ENCODE measurements around the gene GRM1. TPM values are rescaled to one million over a fixed set of nuclear protein-coding genes. Genes with fewer than 3 reads are reported as not detected.

Gene GRM1
- total and polyA plus RNA-seq, 9 of the 15 experiments (the other 6 are each of a cell fraction or from before 2014, with no cell fraction given) = not detected

- H2AFZ ChIP-seq (ENCODE audit: low read depth, low read length) = no peak overlapping the region
- no peak overlapping the region for H3K9ac ChIP-seq (ENCODE audit: insufficient read depth in 1 of 2, low read depth in 2 of 2, low read length in 2 of 2)
- H3K27me3 ChIP-seq (ENCODE audit: control insufficient read depth in 2 of 2, insufficient read depth in 2 of 2, low read length in 2 of 2) = no peaks in the 10 kb centered on the region
- ChIA-PET POLR2A (no interaction called here), CTCF (ENCODE audit: low intra/inter-chr PET ratio) (no interaction called here)
- H4K20me1 ChIP-seq (replicated peaks; ENCODE audit: control insufficient read depth, insufficient read depth, low read length) = no peaks in the 10 kb centered on the region
- WGBS (ENCODE audit: insufficient coverage, low coverage, missing lambda C conversion rate) = 1% methylated on average over 7 of the region's 7 CpGs
- no peaks in the 10 kb centered on the region for H3K79me2 ChIP-seq (ENCODE audit: control insufficient read depth, insufficient read depth, low read length)
- DNase-seq (ENCODE audit: extremely low read depth in 1 of 4, low spot score in 3 of 4) = no peak
- FAIRE-seq = no peak
- no peaks in the 10 kb centered on the region for H3K9me3 ChIP-seq (replicated peaks; ENCODE audit: control insufficient read depth, insufficient read depth, low read depth, low read length)
- TF ChIP-seq ZNF133 (CRISPR knock-in tag; IDR thresholded peaks at IDR 0.05) (no peak), LEF1 (IDR thresholded peaks at IDR 0.05) (no peak), SAFB (IDR thresholded peaks at IDR 0.05; ENCODE audit: borderline replicate concordance, low read depth, low read length) (no peak), POU5F1 (IDR thresholded peaks at IDR 0.05; ENCODE audit: borderline replicate concordance, low read depth, low read length, partially characterized antibody) (no peak), ZBTB49 (CRISPR knock-in tag; IDR thresholded peaks at IDR 0.05; ENCODE audit: borderline replicate concordance) (no peak), PRPF4 (IDR thresholded peaks at IDR 0.05; ENCODE audit: insufficient read depth, low read depth, low read length, poor library complexity, severe bottlenecking) (no peak), PHF21A (IDR thresholded peaks at IDR 0.05; ENCODE audit: borderline replicate concordance, low read depth) (no peak), ZNF282 (CRISPR knock-in tag; IDR thresholded peaks at IDR 0.05) (no peak), SP2 (IDR thresholded peaks at IDR 0.05; ENCODE audit: extremely low read depth, low read depth, low read length, poor library complexity, severe bottlenecking) (no peak), MAFK (IDR thresholded peaks at IDR 0.05; ENCODE audit: low read length) (no peak), SREBF2 (CRISPR knock-in tag; IDR thresholded peaks at IDR 0.05) (no peak), TAF7 (tag; IDR thresholded peaks at IDR 0.05) (no peak), FUS (optimal IDR thresholded peaks at IDR 0.05; ENCODE audit: low read depth, low read length) (no peak), NR3C1 (CRISPR knock-in tag; IDR thresholded peaks at IDR 0.05) (no peak), ZFPM2 (CRISPR knock-in tag; IDR thresholded peaks at IDR 0.05) (no peak), SRSF3 (IDR thresholded peaks at IDR 0.05; ENCODE audit: insufficient read depth, low read length) (no peak), MAFG (tag; conservative IDR thresholded peaks at IDR 0.05) (no peak)
- H3K36me3 ChIP-seq (ENCODE audit: control insufficient read depth, insufficient read depth, low read length) = no peaks in the 10 kb centered on the region
- H3K4me2 ChIP-seq (ENCODE audit: insufficient read depth, low read length) = no peak overlapping the region
- intact Hi-C loops (cut with micrococcal nuclease) (no loop called here), in situ Hi-C loops (cut with MboI) (no loop called here)
- ATAC-seq = no peak
- H3K4me3 ChIP-seq = no peak overlapping the region
- H3K27ac ChIP-seq (ENCODE audit: extremely low read depth, low read depth, low read length) = no peak overlapping the region
- H3K4me1 ChIP-seq (replicated peaks in 1 of 2; ENCODE audit: control insufficient read depth in 2 of 2, insufficient read depth in 2 of 2, low read length in 2 of 2) = no peaks in the 10 kb centered on the region
- no peaks in the 10 kb centered on the region for H3K9me1 ChIP-seq (ENCODE audit: control insufficient read depth, insufficient read depth, low read length)
- no TSS peak for BruUV-seq (replicated peaks)
These were observed 397.7 kb downstream of the GRM1 start for GRCh38 chr6:146426516-146426915.
